Measurements from ENCODE around the gene COQ8A.

Gene COQ8A

DNA sequence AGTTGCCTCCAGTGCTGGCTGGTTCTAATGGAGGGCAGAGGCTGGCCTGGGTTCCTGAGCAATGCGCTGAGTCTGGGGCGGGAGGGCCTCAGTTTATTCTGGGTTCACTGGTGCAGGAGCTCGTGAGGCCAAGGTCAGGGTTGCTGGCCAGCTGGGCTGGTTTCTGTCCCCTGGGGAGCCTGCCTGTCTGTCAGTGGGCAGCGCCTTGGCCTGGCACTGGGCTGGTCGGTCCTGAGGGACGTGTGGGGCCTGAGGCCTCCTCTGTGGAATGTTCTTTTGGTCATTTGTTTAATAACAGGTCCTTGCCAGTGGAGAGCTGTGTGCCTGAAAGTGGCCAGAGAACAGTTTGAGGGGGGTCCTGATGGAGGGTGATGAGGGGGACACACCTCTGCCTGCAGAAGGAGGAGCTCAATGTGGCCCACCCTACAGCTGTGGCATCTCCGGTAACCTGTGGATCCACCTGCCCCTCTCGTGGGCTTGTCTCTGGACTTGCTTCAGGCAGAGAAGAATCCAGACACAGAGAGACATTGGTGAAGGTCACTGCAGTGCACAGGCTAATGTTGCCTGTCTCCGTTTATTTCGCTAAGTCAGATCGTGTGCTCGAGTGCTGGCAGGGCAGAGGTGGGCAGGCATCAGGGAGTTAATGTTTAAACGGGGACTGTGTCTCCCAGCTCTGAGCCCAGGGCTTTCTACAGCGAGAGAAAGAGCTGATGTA lies 34.6 kb downstream of the COQ8A start:
- no peak for DNase-seq

DNA sequence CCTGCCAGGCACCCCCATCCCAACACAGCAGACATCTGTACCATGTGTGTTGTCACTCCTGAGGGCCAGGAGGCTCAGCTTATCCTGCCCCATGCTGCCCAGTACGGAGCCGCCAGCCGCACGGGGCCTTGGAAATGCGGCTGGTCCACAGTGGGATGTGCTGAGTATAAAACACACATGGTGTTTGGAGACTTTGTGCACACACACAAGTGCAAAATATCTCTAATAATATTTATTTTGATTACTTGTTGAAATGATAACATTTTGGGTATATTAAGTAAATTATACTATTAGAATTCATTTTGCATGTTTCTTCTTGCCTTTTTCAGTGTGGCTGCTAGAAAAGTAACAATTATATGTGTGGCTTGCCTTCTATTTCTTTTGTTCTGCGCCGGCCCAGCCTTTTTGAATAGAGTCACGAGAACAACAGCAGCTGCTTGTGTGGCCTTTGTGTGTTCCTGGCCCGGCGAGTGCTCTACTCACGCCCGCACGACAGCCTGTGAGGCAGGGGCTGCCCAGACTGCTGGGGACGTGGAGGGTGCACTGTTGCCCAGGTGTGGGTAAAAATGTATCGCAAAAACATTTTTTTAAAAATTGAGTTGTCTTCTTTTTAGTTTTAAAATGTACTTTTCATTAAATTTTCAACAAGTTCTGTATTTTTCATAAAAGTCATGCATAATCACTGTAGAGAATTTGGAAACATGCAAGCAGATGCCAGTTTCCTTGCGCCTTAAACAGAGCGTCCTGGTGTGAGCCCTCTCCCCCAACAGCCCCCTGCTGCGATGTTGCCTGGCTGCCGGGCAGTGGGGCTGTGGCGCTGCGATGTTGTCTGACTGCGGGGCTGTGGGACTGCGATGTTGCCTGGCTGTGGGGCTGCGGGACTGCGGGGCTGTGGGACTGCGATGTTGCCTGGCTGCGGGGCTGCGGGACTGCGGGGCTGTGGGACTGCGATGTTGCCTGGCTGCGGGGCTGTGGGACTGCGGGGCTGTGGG lies 35.5 kb downstream of the COQ8A start:
- no peak for DNase-seq

DNA sequence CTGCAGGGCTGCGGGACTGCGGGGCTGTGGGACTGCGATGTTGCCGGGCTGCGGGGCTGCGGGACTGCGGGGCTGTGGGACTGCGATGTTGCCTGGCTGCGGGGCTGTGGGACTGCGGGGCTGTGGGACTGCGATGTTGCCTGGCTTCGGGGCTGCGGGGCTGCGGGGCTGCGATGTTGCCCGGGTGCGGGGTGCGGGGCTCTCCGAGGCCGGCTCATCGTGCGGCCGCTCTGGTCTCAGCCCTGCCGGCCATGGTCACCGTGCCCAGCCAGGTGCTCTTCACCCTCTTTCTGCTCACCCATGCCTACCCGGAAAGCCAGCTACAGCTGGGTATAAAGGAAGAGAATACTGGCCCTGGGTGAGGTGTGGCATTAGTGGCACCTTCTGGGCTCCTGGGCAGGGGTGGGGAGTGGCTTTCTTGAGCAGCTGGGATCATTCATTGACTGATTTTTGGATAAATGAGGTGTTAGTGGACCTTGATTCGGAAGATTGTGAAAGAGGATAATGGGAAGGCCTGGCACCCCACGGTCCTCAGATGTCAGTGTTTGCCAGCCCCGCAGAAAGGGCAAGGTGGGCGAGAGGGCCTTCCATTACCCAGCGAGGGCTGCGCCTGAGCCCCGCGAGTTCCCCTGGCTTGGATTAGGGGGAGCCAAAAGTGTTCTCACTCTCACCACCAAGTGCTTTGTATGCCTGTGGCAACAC lies 36.3 kb downstream of the COQ8A start:
- no peak for DNase-seq

DNA sequence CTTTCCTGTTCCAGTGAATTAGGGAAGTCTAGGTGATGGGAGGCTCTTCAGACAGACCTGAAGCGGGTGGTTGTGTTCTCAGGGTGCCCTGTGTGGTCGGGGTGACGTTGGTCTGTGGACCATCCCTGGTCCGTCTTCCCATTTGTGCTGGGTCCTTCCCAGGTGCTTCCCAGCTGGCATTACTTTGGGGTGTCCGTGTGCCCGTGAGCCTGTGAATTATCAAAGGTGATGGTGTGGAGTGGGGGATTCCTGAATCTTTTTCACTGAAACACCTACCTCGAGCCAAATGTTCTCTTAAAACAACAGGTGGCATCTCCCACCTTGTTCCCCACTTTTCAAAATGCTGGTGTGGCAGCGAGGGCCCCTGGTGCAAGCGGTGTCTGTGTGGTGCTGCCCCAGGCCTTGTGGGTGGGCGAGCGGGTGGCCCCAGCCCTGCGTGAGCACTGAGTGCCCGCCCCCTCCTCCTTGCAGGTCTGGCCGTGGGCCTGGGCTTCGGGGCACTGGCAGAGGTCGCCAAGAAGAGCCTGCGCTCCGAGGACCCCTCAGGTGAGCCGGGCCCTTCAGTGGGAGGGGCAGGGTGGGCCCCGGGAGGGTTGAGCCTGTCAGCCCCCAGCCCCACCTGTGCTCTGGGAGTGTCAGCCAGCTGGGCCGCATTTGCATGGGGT lies 37.0 kb downstream of the COQ8A start:
- no peak for DNase-seq

DNA sequence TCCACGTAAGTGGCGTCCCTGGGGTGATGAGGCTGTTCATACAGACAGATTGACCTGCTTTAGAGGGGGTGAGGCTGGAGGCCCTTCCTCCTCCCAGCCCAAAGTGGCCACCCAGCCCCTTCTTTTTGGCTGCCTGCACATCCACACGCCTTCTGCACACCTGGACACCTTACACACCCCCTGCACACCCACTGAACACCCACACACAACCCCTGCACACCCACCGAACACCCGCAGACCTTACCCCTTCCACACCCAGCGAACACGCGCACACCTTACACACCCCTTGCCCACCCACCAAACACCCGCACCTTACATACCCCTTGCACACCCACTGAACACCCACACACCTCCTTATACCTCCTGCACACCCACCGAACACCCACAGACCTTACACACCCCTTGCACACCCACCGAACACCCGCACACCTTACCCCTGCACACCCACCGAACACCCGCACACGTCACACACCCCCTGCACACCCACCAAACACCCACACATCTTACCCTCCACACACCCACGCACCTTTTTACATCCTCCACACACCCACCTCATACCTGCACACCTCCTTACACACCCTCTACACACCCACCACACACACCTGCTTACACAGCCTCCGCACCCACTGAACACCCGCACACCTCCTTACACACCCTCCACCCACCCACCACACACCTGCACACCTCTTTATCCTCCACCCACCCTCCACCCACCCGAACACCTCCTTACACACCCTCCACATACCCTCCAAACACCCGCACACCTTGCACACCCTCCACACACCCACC lies 37.7 kb downstream of the COQ8A start:
- DNase-seq, result no peak

DNA sequence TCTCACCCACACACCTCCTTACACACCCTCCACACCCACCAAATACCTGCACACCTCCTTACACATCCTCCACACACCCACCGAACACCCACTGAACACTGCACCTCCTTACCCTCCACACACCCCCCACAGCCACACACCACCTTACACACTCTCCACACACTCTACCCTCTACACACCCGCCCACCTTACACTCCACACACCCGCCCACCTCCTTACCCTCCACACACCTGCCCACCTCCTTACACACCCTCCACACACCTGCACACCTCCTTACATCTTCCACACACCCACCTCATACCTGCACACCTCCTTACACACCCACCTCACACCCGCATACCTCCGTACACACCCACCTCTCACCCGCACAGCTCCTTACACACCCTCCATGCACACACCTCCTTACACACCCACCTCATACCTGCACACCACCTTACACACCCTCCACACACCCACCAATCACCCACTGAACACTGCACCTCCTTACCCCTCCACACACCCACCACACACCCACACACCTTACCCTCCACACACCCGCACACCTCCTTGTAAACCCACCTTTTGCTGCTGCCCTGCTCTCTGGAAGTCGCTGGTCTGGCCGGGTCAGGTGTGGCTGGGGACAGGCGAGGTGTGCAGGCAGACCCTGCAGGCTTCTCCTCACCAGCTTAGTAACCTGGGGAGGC lies 38.5 kb downstream of the COQ8A start:
- no peak for DNase-seq

DNA sequence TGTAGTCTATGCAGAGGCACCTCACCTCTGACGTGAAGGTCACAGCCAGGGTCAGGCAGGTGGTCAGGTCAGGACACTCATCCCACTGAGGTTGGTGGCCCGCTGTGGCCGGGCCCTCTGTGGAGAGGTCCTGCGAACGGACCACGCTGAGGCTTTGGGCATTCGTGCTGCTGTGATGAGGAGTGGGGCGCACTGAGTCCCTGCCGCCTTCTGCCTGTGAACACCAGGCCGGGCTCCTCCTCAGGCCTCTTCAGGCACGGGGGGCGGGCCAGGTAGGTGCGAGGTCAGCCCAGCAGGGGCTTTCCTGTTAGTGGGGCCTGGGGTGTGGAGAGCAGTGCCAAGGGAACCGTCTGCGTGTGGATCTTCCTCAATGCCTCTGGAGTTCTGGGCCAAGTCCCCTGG lies 39.0 kb downstream of the COQ8A start:
- DNase-seq, result no peak

DNA sequence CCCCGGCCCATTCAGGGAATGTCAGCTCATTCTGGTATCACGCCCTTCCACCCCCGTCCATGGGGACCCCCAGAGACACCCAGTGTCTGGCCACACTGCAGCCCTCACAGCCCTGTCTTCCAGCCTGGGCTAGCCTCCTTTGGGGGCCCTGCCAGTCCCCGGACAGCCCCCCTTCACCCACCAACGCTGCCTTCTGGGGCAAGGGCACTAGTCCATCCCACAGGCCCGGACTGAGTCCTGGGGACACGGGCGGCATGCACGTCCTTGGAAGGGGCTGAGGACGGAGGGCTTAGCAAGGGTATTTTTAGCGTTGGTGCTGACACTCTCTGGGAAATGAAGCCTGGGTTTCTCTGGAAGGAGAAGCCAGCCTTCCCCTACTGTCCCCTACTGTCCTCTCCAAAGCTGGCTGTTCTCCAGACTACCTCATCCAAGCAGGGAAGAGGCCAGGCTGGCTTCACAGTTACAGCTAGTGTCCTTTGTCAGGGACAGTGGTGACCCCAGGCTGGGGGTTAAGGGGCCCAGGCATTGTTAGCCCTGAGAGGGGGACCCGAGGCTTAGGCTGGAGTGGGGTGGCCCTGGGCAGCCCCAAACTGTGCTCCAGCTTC lies 39.5 kb downstream of the COQ8A start:
- no peak for DNase-seq

DNA sequence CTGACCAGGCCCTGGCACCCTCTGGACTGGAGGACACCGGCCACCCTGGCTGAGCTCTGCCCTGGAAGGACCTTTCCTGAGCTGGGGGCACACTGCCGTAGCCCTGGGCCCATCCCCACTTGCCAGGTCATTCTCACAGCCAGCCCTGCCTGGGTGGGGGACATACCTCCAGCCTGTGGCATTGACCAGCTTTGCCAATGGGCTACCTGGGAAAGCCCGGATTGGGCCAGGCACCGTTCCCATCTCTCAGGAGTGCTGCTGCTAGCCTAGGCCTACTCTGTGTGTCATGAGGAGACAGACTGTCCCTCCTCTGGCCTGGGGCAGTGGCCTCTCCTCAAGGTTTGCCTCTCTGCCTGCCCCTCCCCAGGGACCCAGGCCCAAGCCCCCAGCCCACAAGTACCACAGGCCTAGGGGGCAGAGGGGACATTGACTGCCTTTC lies 40.0 kb downstream of the COQ8A start:
- DNase-seq, result no peak

DNA sequence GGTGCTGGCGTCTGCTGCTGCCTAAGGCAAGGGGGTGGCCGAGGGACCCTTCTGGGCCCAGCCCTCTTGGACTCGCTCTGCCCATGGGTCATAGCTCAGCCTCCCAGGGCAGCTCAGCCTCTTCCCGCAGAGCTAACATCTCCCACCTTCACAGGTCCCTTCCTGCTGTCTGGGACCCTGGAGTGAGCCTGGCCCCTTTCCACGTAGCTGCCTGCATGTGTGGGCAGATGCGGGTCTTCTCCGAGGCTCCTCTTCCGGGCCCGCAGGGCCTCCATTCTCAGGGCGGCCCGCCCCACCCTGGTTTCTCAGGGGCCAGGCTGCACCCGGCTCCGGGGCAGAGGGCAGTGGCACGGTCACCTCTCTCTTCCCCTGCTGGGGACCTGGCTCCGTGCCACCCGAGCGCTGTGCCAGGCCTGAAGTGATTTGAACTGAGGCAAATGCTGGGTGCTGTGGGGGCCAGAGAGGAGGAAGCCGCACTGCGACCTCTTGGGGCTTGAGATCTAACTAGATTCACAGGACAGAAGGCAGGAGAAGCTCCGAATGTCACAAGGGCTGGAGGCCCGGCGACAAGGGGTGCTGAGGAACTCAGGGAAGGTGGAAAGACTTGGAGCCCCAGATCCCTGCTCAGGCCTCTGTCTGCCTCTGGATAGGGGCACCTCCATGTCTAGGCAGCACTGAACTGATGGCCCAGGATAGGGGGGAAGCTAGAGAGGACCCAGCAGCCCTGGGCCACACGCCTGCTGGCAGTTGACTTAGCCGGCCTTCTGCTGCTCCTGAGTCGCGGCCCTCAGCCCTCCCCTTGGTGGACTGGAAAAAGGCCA lies 40.7 kb downstream of the COQ8A start:
- DNase-seq, result no peak

DNA sequence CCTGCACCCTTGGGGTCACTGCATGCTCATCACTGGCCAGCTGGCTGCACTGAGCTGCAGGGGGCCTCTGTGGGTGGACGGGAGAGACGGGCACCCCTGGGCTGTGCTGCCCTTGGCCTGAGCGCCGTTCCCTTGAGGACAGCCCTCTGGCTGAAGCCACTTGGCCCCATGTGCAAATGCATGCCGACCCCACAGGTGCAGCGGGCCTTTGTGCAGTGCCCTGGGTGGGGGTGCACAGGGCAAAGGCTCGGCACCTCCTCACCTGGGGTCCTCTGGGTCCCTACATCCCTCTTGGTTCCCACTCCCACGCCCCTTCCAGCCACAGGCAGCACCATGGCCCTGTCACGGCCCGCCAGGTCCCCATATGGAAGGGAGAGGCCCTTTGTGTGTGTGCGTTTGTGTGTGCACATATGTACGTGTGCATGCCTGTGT lies 41.3 kb downstream of the COQ8A start:
- DNase-seq, result no peak

DNA sequence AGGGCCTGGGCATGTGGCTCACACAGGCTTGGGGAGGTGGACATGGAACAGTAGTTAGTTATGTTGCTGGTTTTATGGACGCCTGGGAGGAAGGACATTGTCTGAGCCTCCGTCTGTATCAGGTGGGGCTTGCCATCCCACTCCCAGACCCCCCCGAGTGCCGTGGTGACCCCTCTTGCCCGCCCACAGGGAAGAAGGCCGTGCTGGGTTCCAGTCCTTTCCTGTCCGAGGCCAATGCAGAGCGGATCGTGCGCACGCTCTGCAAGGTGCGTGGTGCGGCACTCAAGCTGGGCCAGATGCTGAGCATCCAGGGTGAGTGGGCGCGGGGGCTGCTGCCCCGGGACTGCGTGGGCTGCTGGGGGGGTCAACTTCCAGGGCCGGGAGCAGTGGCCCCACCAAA lies 41.7 kb downstream of the COQ8A start:
- DNase-seq, result no peak

DNA sequence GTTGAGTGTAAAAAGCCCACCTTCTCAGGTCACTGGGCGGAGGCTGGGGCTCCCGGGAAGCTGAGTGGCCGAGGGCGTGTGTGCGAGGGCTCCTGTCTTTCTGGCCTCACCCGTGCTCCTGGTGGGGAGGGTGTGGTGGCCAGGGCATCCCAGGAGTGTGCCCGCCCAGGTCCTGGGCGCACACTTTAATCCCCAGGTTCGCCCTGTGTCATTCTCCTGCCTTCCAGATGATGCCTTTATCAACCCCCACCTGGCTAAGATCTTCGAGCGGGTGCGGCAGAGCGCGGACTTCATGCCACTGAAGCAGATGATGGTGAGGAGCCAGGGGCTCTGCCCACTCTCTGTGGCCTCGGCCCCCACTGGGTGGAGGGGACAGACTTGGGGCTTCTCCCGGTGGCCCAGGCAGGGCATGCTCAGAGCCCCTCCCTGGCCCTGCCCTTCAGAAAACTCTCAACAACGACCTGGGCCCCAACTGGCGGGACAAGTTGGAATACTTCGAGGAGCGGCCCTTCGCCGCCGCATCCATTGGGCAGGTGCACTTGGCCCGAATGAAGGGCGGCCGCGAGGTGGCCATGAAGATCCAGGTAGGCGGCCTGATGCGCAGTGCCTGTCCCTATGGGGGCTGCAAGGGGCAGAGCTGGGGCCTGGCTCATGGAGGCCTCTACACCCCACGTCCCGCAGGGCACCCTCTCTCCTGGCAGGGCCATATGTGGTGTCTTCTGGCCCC lies 42.5 kb downstream of the COQ8A start:
- DNase-seq, result no peak

DNA sequence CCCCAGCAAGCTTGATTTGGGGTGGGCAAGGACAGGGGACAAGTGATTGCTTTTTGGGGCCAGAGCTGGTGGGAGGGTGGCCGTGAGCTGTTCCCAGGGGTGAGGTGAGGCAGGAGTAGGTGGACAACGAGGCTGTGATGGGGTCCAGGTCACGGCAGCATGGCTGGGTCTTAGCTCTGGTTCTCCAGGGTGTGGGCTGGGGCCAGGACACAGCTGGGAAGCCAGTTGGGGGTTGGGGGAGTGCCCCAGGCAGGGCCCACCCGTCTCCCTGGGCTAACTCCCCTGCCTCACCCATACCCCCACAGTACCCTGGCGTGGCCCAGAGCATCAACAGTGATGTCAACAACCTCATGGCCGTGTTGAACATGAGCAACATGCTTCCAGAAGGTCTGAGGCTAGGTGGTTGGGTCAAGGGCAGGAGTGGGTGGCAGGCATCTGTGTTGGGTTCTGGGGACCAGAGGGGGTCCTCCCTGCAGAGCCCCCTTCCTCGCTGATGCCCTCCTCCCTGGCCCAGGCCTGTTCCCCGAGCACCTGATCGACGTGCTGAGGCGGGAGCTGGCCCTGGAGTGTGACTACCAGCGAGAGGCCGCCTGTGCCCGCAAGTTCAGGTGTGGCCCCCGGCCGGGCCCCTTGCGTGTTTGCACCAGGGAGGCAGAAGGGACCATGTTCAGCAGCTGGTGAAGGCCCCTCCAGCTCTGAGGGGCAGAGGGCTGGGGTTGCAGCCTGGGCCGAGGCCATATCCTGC lies 43.3 kb downstream of the COQ8A start:
- no peak for DNase-seq

DNA sequence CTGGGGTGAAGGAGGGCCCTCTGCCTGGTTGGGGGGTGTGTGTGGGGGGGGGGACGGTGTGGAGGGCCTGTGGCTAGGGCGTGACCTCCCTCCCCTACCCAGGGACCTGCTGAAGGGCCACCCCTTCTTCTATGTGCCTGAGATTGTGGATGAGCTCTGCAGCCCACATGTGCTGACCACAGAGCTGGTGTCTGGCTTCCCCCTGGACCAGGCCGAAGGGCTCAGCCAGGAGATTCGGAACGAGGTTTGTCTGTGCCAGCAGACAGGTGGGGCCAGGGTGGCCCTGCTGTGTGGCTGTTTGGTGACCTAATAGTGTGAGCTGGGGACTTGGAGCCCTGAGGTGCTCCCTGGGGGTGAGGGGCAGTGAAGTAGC lies 43.9 kb downstream of the COQ8A start:
- DNase-seq, result no peak

DNA sequence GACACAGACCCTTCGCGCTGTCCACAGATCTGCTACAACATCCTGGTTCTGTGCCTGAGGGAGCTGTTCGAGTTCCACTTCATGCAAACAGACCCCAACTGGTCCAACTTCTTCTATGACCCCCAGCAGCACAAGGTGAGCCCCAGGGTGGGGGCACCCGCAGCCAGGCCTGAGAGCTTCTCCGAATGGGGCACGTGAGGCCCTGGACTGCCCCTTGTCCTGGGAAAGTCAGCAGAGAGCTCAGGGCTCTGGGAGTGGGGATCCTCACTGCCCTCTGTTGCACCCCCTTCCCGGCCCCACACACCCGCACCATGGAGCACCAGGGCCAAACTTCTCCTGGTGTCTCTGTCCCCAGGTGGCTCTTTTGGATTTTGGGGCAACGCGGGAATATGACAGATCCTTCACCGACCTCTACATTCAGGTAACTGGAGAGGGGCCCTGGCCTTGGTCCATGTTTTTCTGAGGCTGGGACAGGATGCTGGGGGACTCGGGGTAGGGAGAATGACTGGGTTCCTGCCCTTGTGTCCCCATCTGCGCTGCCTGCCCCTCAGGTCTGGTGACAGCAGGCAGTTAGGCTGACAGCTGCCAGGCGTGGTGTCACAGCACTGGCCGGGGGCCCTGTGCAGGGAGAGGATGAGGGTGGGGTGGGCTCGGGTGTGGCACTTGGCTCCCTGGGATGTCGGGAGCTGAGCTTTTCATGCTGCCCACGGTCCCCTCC lies 44.6 kb downstream of the COQ8A start:
- no peak for DNase-seq

DNA sequence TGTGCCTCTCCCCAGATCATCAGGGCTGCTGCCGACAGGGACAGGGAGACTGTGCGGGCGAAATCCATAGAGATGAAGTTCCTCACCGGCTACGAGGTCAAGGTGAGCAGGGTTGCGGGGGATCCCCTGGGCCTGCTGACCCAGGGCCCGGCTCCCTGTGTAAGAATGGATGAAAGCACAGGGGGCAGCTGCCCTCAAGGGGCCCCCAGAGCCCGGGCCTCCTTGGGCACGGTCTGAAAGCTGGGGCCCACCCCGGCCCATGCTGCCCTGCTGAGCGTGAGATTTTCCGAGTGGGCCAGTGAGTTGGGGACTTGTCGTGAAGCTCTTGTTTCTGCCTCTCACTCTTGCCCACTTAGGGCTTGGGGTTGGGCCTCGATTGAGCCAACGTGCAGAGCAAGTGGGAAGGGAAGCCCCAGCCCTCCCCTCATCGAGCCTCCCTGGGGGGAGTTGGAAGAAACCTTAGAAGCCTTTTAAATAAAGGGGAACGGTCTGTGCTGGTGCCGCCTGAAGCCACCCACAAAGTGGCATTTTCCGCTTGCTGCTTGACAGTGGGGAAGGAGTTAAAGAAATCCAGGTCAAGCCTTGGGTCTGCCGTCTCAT lies 45.2 kb downstream of the COQ8A start:
- DNase-seq, result no peak

Data from activated gamma-delta T cell (primary cell).